Measurements from ENCODE around the gene FBP2.

Gene FBP2

GRCh38 chr9:94568972-94569712 lies 24.5 kb downstream of the FBP2 start:
- Histone ChIP-seq H4K20me1 (ENCODE audit: low read depth, low read length) (no peaks in the 10 kb centered on the region), H3K27ac (ENCODE audit: low read depth, low read length) (no peak overlapping the region), H3F3A (ENCODE audit: insufficient read depth) (no peaks in the 10 kb centered on the region), H3K9ac (ENCODE audit: low read length) (no peak overlapping the region), H3K4me2 (ENCODE audit: low read depth, low read length, poor library complexity, severe bottlenecking) (no peak overlapping the region), H3K9me3 (ENCODE audit: insufficient read depth, low read length) (no peaks in the 10 kb centered on the region), H3K79me2 (ENCODE audit: insufficient read depth, low read length) (no peaks in the 10 kb centered on the region), H3K9me2 (replicated peaks; ENCODE audit: insufficient read depth, low read length) (no peaks in the 10 kb centered on the region), H3K36me3 (ENCODE audit: low read length) (no peaks in the 10 kb centered on the region), H2AFZ (ENCODE audit: low read depth, low read length, severe bottlenecking) (no peak overlapping the region), H3K27me3 (ENCODE audit: low read length) (no peaks in the 10 kb centered on the region), H3K4me3 (ENCODE audit: insufficient read depth, low read length, poor library complexity, severe bottlenecking) (no peak overlapping the region)
- TF ChIP-seq EZH2phosphoT487 (conservative IDR thresholded peaks at IDR 0.05; ENCODE audit: low read length) (no peak), CTCF (IDR thresholded peaks at IDR 0.05; ENCODE audit: insufficient read depth, low read length, poor library complexity, severe bottlenecking) (no peak)

GRCh38 chr9:94568250-94568889 lies 25.3 kb downstream of the FBP2 start:
- TF ChIP-seq EZH2phosphoT487 (conservative IDR thresholded peaks at IDR 0.05; ENCODE audit: low read length) (no peak), CTCF (IDR thresholded peaks at IDR 0.05; ENCODE audit: insufficient read depth, low read length, poor library complexity, severe bottlenecking) (no peak)
- H2AFZ ChIP-seq (ENCODE audit: low read depth, low read length, severe bottlenecking) = no peak overlapping the region

GRCh38 chr9:94567271-94567670 lies 26.4 kb downstream of the FBP2 start:
- H3K9me2 ChIP-seq (replicated peaks; ENCODE audit: insufficient read depth, low read length) = no peaks in the 10 kb centered on the region
- no peaks in the 10 kb centered on the region for H3K27me3 ChIP-seq (ENCODE audit: low read length)
- no peak overlapping the region for H2AFZ ChIP-seq (ENCODE audit: low read depth, low read length, severe bottlenecking)
- no peak overlapping the region for H3K4me3 ChIP-seq (ENCODE audit: insufficient read depth, low read length, poor library complexity, severe bottlenecking)
- TF ChIP-seq EZH2phosphoT487 (conservative IDR thresholded peaks at IDR 0.05; ENCODE audit: low read length) (no peak), CTCF (IDR thresholded peaks at IDR 0.05; ENCODE audit: insufficient read depth, low read length, poor library complexity, severe bottlenecking) (no peak)
- no peaks in the 10 kb centered on the region for H3K36me3 ChIP-seq (ENCODE audit: low read length)
- H3F3A ChIP-seq (ENCODE audit: insufficient read depth) = no peaks in the 10 kb centered on the region
- H4K20me1 ChIP-seq (ENCODE audit: low read depth, low read length) = no peaks in the 10 kb centered on the region
- no peaks in the 10 kb centered on the region for H3K9me3 ChIP-seq (ENCODE audit: insufficient read depth, low read length)
- no peak overlapping the region for H3K4me2 ChIP-seq (ENCODE audit: low read depth, low read length, poor library complexity, severe bottlenecking)
- no peak overlapping the region for H3K27ac ChIP-seq (ENCODE audit: low read depth, low read length)
- H3K79me2 ChIP-seq (ENCODE audit: insufficient read depth, low read length) = no peaks in the 10 kb centered on the region
- no peak overlapping the region for H3K9ac ChIP-seq (ENCODE audit: low read length)

More at GRCh38 chr9:94568250-94568889, 25.3 kb downstream of the FBP2 start:
- Histone ChIP-seq H3F3A (ENCODE audit: insufficient read depth) (no peaks in the 10 kb centered on the region), H3K9me2 (replicated peaks; ENCODE audit: insufficient read depth, low read length) (no peaks in the 10 kb centered on the region), H3K9me3 (ENCODE audit: insufficient read depth, low read length) (no peaks in the 10 kb centered on the region), H3K4me3 (ENCODE audit: insufficient read depth, low read length, poor library complexity, severe bottlenecking) (no peak overlapping the region), H3K79me2 (ENCODE audit: insufficient read depth, low read length) (no peaks in the 10 kb centered on the region), H3K36me3 (ENCODE audit: low read length) (no peaks in the 10 kb centered on the region), H3K9ac (ENCODE audit: low read length) (no peak overlapping the region), H3K4me2 (ENCODE audit: low read depth, low read length, poor library complexity, severe bottlenecking) (no peak overlapping the region), H4K20me1 (ENCODE audit: low read depth, low read length) (no peaks in the 10 kb centered on the region), H3K27me3 (ENCODE audit: low read length) (no peaks in the 10 kb centered on the region), H3K27ac (ENCODE audit: low read depth, low read length) (no peak overlapping the region)

Data from SU-DHL-6 (cell line).